Measurements from ENCODE around the gene MRGPRX2.

Gene MRGPRX2

GRCh38 chr11:19053909-19054308, 6.6 kb downstream of the MRGPRX2 start:
- DNase-seq: no peak
- Mint-ChIP-seq H3K4me1 (no peaks in the 10 kb centered on the region), H3K27me3 (ENCODE audit: low read depth, poor library complexity) (peaks cover 15% of the 10 kb centered on the region), H3K9me3 (peaks cover 24% of the 10 kb centered on the region), H3K27ac (no peak overlapping the region), H3K36me3 (ENCODE audit: low read depth) (no peaks in the 10 kb centered on the region), H3K4me3 (no peak overlapping the region)
- no peak for TF ChIP-seq CTCF (IDR thresholded peaks at IDR 0.05)

- H3K36me3 Mint-ChIP-seq (ENCODE audit: low read depth): no peaks in the 10 kb centered on the region
- DNase-seq: no peak
- no peak for TF ChIP-seq CTCF (IDR thresholded peaks at IDR 0.05)
- no peak overlapping the region for H3K4me3 Mint-ChIP-seq
- H3K4me1 Mint-ChIP-seq: no peaks in the 10 kb centered on the region
- peaks cover 27% of the 10 kb centered on the region for H3K9me3 Mint-ChIP-seq
- peaks cover 5% of the 10 kb centered on the region for H3K27me3 Mint-ChIP-seq (ENCODE audit: low read depth, poor library complexity)
- no peak overlapping the region for H3K27ac Mint-ChIP-seq
Observed at GRCh38 chr11:19050281-19050680, 10.2 kb downstream of the MRGPRX2 start.

GRCh38 chr11:19049351-19049750, 11.2 kb downstream of the MRGPRX2 start:
- H3K4me1 Mint-ChIP-seq: no peaks in the 10 kb centered on the region
- H3K36me3 Mint-ChIP-seq (ENCODE audit: low read depth): no peaks in the 10 kb centered on the region
- H3K4me3 Mint-ChIP-seq: no peak overlapping the region
- DNase-seq: no peak
- no peak for TF ChIP-seq CTCF (IDR thresholded peaks at IDR 0.05)
- H3K9me3 Mint-ChIP-seq: peaks cover 34% of the 10 kb centered on the region
- H3K27ac Mint-ChIP-seq: no peak overlapping the region
- peaks cover 12% of the 10 kb centered on the region for H3K27me3 Mint-ChIP-seq (ENCODE audit: low read depth, poor library complexity)

- Mint-ChIP-seq H3K4me1 (no peaks in the 10 kb centered on the region), H3K36me3 (ENCODE audit: low read depth) (no peaks in the 10 kb centered on the region), H3K4me3 (no peak overlapping the region), H3K27me3 (ENCODE audit: low read depth, poor library complexity) (peaks cover 21% of the 10 kb centered on the region), H3K9me3 (peaks cover 23% of the 10 kb centered on the region), H3K27ac (no peak overlapping the region)
- no peak for DNase-seq
- TF ChIP-seq CTCF (IDR thresholded peaks at IDR 0.05): no peak
Observed at GRCh38 chr11:19040051-19040450, 20.5 kb downstream of the MRGPRX2 start.

- H3K4me1 Mint-ChIP-seq: no peaks in the 10 kb centered on the region
- peaks cover 16% of the 10 kb centered on the region for H3K9me3 Mint-ChIP-seq
- H3K27me3 Mint-ChIP-seq (ENCODE audit: low read depth, poor library complexity): peaks cover 15% of the 10 kb centered on the region
- no peak for TF ChIP-seq CTCF (IDR thresholded peaks at IDR 0.05)
- H3K4me3 Mint-ChIP-seq: no peak overlapping the region
- DNase-seq: no peak
- H3K27ac Mint-ChIP-seq: no peak overlapping the region
- no peaks in the 10 kb centered on the region for H3K36me3 Mint-ChIP-seq (ENCODE audit: low read depth)
Observed at GRCh38 chr11:19039409-19039808, 21.1 kb downstream of the MRGPRX2 start.

- Mint-ChIP-seq H3K36me3 (ENCODE audit: low read depth) (no peaks in the 10 kb centered on the region), H3K4me1 (no peaks in the 10 kb centered on the region), H3K27me3 (ENCODE audit: low read depth, poor library complexity) (peaks cover 16% of the 10 kb centered on the region), H3K9me3 (no peaks in the 10 kb centered on the region), H3K27ac (no peak overlapping the region), H3K4me3 (no peak overlapping the region)
- TF ChIP-seq CTCF (IDR thresholded peaks at IDR 0.05): no peak
- DNase-seq: no peak
Observed at GRCh38 chr11:19032990-19033389, 27.5 kb downstream of the MRGPRX2 start.
